HEK293T (cell line): ENCODE data around the gene SLC43A3.

ENCODE experiments used
- ARNT ChIP-seq: fragments of 450-650 bp; IDR thresholded peaks from 2 replicates; pipeline ENCODE4 v1.6.1; 2017; ENCODE audit warnings: mild to moderate bottlenecking
- BHLHE40 ChIP-seq: fragments of 450-650 bp; IDR thresholded peaks from 2 replicates; pipeline ENCODE4 v1.6.1; 2016; ENCODE audit warnings: mild to moderate bottlenecking, moderate library complexity, borderline replicate concordance
- ELF4 ChIP-seq: fragments of 450-650 bp; IDR thresholded peaks from 2 replicates; pipeline ENCODE4 v1.6.1; 2017; ENCODE audit warnings: antibody characterized with exemption
- FOXA1 ChIP-seq: fragments of 450-650 bp; IDR thresholded peaks from 2 replicates; pipeline ENCODE4 v1.6.1; 2016; ENCODE audit warnings: mild to moderate bottlenecking
- FOXK2 ChIP-seq: fragments of 450-650 bp; IDR thresholded peaks from 2 replicates; pipeline ENCODE4 v1.6.1; 2016; ENCODE audit warnings: mild to moderate bottlenecking
- FOXM1 ChIP-seq: fragments of 450-650 bp; IDR thresholded peaks from 2 replicates; pipeline ENCODE4 v1.6.1; 2017; ENCODE audit warnings: mild to moderate bottlenecking, borderline replicate concordance
- HDGF ChIP-seq: fragments of 450-650 bp; IDR thresholded peaks from 2 replicates; pipeline ENCODE4 v1.6.1; 2017; ENCODE audit warnings: antibody characterized with exemption, borderline replicate concordance
- L3MBTL2 ChIP-seq: fragments of 450-650 bp; conservative IDR thresholded peaks from 2 replicates; pipeline ENCODE4 v1.6.1; 2016; ENCODE audit warnings: mild to moderate bottlenecking
- NFRKB ChIP-seq: fragments of 450-650 bp; IDR thresholded peaks from 2 replicates; pipeline ENCODE4 v1.6.1; 2016; ENCODE audit warnings: mild to moderate bottlenecking, moderate library complexity
- SP1 ChIP-seq: fragments of 450-650 bp; IDR thresholded peaks from 2 replicates; pipeline ENCODE4 v1.6.1; 2017
- SUZ12 ChIP-seq: fragments of 450-650 bp; IDR thresholded peaks from 2 replicates; pipeline ENCODE4 v1.6.1; 2016; ENCODE audit warnings: mild to moderate bottlenecking
- TARDBP ChIP-seq: fragments of 450-650 bp; IDR thresholded peaks from 2 replicates; pipeline ENCODE4 v1.6.1; 2016
- ZNF384 ChIP-seq: fragments of 450-650 bp; IDR thresholded peaks from 2 replicates; pipeline ENCODE4 v1.6.1; 2016

DNA sequence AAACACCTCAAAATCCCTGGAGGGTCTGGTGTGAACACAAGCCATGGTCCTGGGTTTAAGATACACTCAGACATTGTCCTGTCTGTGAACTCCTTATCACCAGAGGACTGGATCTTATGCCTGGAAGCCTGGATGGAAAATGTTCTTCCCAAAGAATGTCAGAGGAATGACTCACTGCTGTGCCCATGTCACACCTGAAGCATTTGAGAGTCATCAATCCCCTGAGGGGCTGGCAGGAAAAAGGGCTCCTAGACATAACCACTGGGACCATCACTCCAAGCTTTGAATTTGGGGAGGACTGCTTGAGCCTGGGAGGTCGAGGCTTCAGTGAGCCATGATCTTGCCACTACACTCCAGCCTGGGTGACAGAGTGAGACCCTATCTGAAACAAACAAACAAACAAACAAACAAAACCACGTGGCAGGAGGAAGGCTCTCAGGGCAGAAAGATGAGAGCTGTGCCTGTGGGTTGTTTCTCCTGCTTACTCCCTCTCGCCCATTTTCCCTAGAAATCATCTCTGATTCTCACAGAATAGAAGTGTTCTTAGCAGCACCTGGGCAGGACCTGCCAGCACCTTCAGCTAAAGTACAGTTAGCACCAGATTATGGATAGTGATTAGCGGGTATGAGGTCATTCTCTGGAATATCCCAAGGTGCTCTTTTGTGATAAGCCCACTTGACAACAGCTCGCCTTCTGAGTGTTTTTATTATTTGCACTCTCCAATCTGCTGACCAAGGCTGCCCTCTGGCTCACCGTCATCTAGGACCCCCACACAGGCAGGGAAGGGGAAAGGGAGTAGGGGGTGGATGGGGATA, 24.5 kb downstream of the SLC43A3 start:
- TF ChIP-seq SP1 (no peak), SUZ12 (no peak), ARNT (no peak), ELF4 (no peak), FOXA1 (no peak), NFRKB (no peak), HDGF (no peak), ZNF384 (no peak), BHLHE40 (no peak), TARDBP (no peak), FOXM1 (no peak), L3MBTL2 (no peak), FOXK2 (no peak)
